Peyer's patch (tissue), 4 donors: ENCODE results near the gene PRRC2B.

Experiments used
- POLR2A ChIP-seq, 2 donors: fragments of 450-650 bp; IDR thresholded peaks; one replicate each; pipeline ENCODE4 v1.5.1; 2017; ENCODE audit warnings: antibody characterized with exemption in 2 of 2, mild to moderate bottlenecking in 2 of 2, moderate library complexity in 2 of 2
- TF ChIP-seq, protein P1 (sequence below), 6 experiments: fragments of 450-650 bp in 4 of 6; fragments of 200-600 bp in 2 of 6; sonication (generic) in 1 of 6; IDR thresholded peaks; one replicate each; pipeline ENCODE4 v1.5.1; 2017 to 2019; ENCODE audit warnings: antibody characterized with exemption in 6 of 6, mild to moderate bottlenecking in 3 of 6, moderate library complexity in 1 of 6

DNA sequence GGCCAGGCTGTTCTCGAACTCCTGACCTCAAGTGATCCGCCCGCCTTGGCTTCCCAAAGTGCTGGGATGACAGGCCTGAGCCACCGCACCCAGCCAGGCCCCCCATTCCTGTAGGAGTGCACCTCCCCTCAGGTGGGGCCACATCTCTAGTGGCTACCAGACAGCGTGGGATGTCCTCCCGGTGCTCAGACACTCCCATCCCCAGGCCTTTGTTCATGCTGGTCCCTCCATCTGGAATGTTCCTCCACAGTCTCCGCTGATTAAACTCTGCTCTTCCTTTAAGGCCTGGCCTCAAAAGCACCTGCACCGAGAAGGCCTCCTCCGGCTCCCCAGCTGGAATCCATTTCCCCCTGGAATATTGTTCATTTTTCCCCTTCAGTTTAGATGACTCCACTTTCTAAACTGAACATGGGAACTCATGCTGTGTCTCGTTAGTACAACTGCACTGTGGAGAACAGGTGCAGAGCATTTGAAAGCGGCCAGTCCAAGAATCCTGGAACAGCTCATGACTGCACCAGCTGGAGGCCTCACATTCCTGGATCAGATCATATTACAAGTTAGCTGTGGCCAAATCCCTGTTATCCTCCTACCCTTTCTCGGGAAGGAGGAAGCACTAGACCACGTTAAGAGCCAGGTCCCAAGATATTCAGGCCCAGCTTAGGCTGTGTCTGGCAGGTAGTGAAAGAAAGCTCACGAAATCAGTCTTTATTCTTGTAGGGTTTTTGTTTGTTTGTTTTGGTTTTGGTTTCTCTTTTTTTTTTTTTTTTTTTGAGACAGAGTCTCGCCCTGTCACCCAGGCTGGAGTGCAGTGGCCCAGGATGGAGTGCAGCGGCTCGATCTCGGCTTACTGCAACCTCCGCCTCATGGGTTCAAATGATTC, 10.8 kb upstream of the PRRC2B start:
- TF ChIP-seq, protein P1, sequence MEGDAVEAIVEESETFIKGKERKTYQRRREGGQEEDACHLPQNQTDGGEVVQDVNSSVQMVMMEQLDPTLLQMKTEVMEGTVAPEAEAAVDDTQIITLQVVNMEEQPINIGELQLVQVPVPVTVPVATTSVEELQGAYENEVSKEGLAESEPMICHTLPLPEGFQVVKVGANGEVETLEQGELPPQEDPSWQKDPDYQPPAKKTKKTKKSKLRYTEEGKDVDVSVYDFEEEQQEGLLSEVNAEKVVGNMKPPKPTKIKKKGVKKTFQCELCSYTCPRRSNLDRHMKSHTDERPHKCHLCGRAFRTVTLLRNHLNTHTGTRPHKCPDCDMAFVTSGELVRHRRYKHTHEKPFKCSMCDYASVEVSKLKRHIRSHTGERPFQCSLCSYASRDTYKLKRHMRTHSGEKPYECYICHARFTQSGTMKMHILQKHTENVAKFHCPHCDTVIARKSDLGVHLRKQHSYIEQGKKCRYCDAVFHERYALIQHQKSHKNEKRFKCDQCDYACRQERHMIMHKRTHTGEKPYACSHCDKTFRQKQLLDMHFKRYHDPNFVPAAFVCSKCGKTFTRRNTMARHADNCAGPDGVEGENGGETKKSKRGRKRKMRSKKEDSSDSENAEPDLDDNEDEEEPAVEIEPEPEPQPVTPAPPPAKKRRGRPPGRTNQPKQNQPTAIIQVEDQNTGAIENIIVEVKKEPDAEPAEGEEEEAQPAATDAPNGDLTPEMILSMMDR (IDR thresholded peaks at IDR 0.05), result no peak
- TF ChIP-seq POLR2A (IDR thresholded peaks at IDR 0.05), result no peak
